ENCODE measurements around the gene EXO1. TPM values are rescaled to one million over a fixed set of nuclear protein-coding genes. Genes with fewer than 3 reads are reported as not detected.
"Not testable (repeated sequence)": the region's sequence is repeated elsewhere in the genome, so short reads cannot be mapped to it uniquely, and the experiment has no call there.

Gene EXO1
- total RNA-seq = 10 to 100 TPM; 44.3 to 50.0 TPM

DNA sequence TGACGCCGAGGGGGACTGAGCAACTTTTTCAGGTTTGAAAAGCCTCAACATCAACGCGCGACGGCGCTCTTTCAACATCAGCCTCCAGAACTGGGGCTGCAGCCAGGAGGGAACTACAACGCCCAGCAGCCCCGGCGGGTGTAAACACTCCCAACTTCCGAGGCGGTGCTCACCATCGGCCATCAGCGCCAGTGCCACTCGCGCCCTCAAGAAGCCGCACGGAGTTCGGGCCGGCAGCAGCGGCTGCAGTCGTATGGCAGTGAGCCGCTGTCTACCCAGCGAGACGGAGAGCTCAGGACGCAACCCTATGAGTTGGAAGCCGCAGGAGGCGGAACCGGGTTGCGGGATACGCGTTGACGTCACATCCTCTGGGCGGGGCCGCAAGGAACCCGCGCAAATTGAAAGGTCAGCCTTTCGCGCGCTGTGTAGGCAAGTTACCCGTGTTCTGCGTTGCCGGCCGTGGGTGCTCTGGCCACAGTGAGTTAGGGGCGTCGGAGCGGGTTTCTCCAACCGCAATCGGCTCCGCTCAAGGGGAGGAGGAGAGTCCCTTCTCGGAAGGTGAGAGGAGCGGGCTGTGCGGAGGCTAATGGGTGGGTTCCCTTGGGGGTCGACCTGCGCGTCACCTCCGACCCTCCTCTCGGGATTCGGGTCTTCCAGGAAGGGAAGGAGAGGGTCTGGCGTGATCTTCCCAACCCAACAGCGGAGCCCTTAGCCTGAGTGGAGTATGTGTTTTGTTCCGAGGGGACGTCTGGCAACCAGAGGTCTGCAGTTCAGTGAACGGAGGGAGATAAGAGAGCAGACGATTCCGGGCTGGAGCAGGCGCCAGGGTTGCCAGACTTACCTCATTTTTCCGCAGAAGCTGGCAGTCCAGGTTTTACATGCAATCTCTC, at the start of gene EXO1:
Gene EXO1 (plus strand): TSS at position 409 of the 890 bp plus-strand sequence. CDS start 2,222 bp downstream, outside the sequence.
- H3K36me3 Mint-ChIP-seq = peaks cover 23% of the 10 kb centered on the region
- H3K27me3 Mint-ChIP-seq = no peaks in the 10 kb centered on the region
- POLR2A ChIA-PET = interaction anchor here (1.0 kb wide), 2 partner anchors 9 to 328 kb away, joined by 3 to 4 read pairs; partner anchors contain the start of gene FH
- peak; percentile 93 for DNase-seq
- peak within 1 kb of the TSS; percentile 91 for H3K4me3 Mint-ChIP-seq
- H3K9me3 Mint-ChIP-seq = no peaks in the 10 kb centered on the region
- CTCF ChIA-PET = interaction anchor here (0.8 to 2.1 kb wide), 6 partner anchors 8 to 316 kb away, joined by 3 to 11 read pairs (median 4); partner anchors contain the start of genes KMO and MAP1LC3C
- intact Hi-C loops (cut with micrococcal nuclease) = loop anchor here (1.0 to 5.0 kb wide), 9 partner anchors 149 to 1407 kb away; partner anchors contain the start of genes CEP170, CHML, FH and MAP1LC3C
- peak within 1 kb of the TSS; percentile 99 for H3K27ac Mint-ChIP-seq
- peaks cover 22% of the 10 kb centered on the region for H3K4me1 Mint-ChIP-seq (ENCODE audit: low read depth)

DNA sequence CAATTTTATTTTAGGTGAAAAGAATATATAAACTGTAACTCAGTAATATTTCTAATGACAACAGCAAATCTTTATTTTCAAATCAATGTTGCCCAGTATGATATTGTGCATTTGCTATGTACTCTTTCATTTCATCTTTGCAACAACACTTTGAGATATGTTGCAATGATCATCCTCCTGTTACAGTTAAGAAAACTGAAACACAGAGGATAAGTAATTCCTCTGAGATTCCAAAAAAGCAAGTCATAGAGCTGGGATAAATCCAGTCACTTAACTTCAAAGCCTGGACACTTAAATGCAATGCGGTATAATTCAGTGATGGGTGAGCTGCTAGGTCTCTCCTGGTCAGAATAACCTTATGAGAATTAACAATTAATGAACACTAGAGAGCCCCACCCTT, 48.6 kb upstream of the EXO1 start:
- no peaks in the 10 kb centered on the region for H3K9me3 Mint-ChIP-seq
- CTCF ChIA-PET = interaction anchor here (0.7 kb wide), 1 partner anchor 47 kb away, joined by 3 read pairs; no protein-coding TSS in a partner anchor
- POLR2A ChIA-PET = no interaction called here
- H3K27ac Mint-ChIP-seq = no peak overlapping the region
- no peak for DNase-seq
- H3K4me3 Mint-ChIP-seq = no peak overlapping the region
- H3K36me3 Mint-ChIP-seq = no peaks in the 10 kb centered on the region
- peaks cover 2% of the 10 kb centered on the region for H3K27me3 Mint-ChIP-seq
- H3K4me1 Mint-ChIP-seq (ENCODE audit: low read depth) = no peaks in the 10 kb centered on the region
- intact Hi-C loops (cut with micrococcal nuclease) = no loop called here

DNA sequence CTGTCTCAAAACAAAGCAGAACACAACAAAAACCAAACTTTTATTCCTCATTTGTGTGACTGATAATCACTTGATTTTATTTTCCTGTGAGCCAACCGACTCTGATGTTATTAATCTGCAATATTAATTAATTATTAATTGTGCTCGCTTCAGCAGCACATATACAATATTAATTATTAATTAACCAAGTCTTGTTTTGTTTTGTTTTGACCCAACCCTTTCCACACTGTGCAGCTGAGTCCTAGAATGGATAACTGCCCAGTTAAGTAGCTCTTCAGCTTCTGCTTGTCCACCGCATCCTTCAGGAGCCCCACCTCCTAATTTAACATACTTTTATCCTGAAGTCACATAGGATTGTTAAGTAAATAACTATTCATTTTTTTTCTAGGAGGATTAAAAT, 47.4 kb upstream of the EXO1 start:
- H3K36me3 Mint-ChIP-seq = no peaks in the 10 kb centered on the region
- no peak overlapping the region for H3K27ac Mint-ChIP-seq
- ChIA-PET CTCF (interaction anchor here (1.4 kb wide), 1 partner anchor 190 kb away, joined by 4 read pairs; no protein-coding TSS in a partner anchor), POLR2A (no interaction called here)
- intact Hi-C loops (cut with micrococcal nuclease) = no loop called here
- no peak overlapping the region for H3K4me3 Mint-ChIP-seq
- no peaks in the 10 kb centered on the region for H3K9me3 Mint-ChIP-seq
- no peaks in the 10 kb centered on the region for H3K4me1 Mint-ChIP-seq (ENCODE audit: low read depth)
- no peak for DNase-seq
- no peaks in the 10 kb centered on the region for H3K27me3 Mint-ChIP-seq

DNA sequence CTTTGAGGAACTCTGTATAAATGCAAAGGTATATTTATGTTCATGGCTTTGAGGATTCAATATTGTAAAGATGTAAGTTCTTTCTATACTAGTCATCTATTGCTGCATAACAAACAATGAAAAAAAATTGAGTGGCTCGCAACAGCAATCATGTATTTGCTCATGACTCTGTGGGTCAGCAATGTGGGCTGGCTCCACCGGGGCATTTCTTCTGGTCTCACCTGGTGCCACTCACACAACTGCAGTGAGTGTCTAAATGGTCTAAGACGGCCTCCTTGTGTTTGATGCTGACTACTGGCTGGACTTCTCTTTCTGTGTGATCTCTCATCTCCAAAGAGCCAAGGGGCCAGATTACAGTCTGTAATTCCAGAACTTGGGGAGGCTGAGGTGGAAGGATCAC, 45.1 kb upstream of the EXO1 start:
- no peak for DNase-seq
- intact Hi-C loops (cut with micrococcal nuclease) = no loop called here
- Mint-ChIP-seq H3K4me3 (no peak overlapping the region), H3K27me3 (no peaks in the 10 kb centered on the region), H3K27ac (no peak overlapping the region), H3K4me1 (ENCODE audit: low read depth) (no peaks in the 10 kb centered on the region), H3K9me3 (no peaks in the 10 kb centered on the region), H3K36me3 (no peaks in the 10 kb centered on the region)
- POLR2A ChIA-PET = no interaction called here
- CTCF ChIA-PET = no interaction called here

DNA sequence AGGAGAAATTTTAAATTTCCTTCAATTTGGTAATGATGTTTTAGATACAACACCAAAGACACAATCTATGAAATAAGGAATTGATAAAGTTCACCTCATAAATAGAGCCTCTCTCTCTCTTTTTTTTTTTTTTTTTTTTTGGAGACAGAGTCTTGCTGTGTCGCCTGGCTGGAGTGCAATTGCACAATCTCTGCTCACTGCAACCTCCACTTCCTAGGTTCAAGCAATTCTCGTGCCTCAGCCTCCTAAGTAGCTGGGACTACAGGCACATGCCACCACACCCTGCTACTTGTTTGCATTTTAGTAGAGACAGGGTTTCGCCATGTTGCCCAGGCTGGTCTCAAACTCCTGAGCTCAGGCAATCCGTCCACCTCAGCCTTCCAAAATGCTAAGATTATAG, 43.3 kb upstream of the EXO1 start:
- intact Hi-C loops (cut with micrococcal nuclease); H3K36me3 Mint-ChIP-seq; POLR2A ChIA-PET; H3K4me1 Mint-ChIP-seq (ENCODE audit: low read depth); H3K27me3 Mint-ChIP-seq; H3K4me3 Mint-ChIP-seq; CTCF ChIA-PET; H3K27ac Mint-ChIP-seq; H3K9me3 Mint-ChIP-seq; DNase-seq: not testable (repeated sequence)

DNA sequence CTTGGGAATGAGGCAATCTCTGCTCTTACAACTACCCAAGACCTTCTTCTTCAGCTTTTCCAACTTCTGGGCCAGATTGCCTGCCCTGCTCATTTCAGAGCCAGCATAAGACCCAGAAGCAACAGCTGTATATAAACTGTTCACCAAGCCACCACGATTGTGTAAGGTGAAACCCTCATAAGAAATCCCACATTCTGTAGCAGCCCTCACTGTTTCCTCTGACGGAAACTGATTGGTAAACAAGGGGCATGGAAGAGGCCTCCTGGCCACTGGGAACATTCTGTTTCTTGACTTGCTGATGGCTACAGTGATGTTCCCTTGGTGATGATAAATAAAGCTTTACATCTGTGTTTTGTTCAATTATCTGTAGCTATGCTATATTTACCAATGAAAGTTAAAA, 39.7 kb upstream of the EXO1 start:
- peaks cover 1% of the 10 kb centered on the region for H3K27me3 Mint-ChIP-seq
- no peak overlapping the region for H3K4me3 Mint-ChIP-seq
- no peaks in the 10 kb centered on the region for H3K9me3 Mint-ChIP-seq
- no peaks in the 10 kb centered on the region for H3K4me1 Mint-ChIP-seq (ENCODE audit: low read depth)
- ChIA-PET CTCF (no interaction called here), POLR2A (no interaction called here)
- no peak for DNase-seq
- no peaks in the 10 kb centered on the region for H3K36me3 Mint-ChIP-seq
- no peak overlapping the region for H3K27ac Mint-ChIP-seq
- intact Hi-C loops (cut with micrococcal nuclease) = no loop called here

DNA sequence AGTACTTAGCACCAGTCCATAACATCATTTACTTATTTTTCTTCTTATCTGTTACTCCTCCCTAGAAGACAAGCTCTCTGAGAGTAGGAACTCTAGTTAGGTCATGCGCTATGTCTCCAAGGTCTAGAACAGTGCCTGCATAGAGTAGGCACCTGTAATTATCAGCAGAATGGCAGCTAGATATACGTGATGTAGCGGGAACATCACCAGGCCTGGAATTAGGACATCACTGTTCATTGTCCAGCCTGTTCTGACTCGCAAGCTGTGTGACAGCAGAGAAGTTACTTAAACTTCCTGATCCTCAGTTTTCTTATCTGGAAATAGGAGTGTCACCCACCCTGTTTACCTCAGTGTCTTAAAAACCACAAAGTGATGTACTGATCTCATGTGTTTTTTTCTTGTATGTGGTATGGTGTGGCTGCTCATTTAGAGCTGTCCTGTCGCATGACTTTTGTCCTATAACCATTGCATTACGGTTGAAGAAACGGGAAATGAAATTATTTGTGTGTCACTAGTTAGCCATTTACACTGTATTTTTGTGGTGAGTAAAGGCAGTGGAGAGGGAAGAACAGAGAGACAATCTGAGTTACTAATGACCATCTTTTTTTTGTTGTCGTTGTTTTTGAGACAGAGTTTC, 37.1 kb upstream of the EXO1 start:
- intact Hi-C loops (cut with micrococcal nuclease) = no loop called here

DNA sequence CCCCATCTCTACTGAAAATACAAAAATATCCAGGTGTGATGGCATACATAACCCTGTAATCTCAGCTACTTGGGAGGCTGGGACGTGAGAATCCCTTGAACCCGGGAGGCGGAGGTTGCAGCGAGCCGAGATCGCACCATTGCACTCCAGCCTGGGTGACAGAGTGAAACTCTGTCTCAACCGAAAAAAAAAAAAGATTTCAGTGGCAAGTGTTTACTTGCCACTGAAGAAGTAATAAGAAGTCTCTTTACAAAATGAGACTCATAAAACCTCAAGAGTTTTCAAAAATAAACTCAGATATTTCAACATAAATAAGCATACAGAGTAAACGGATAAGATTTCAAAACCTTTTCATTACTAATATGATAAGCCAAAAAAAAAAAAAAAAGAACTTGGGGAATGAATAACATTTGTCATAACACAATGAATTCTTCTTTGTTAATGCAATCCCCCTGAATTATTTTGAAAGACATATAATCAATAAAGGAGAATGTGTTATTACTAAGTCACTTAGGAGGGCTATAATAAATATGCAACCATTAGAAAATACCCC, 34.2 kb upstream of the EXO1 start:
- CTCF ChIA-PET = interaction anchor here (0.7 to 1.3 kb wide), 2 partner anchors 185 to 203 kb away, joined by 4 to 5 read pairs; partner anchors contain the start of gene MAP1LC3C
- no peak overlapping the region for H3K27ac Mint-ChIP-seq

More for the DNA sequence above, 37.1 kb upstream of the EXO1 start:
- H3K4me3 Mint-ChIP-seq = no peak overlapping the region
- H3K4me1 Mint-ChIP-seq (ENCODE audit: low read depth) = no peaks in the 10 kb centered on the region
- ChIA-PET POLR2A (no interaction called here), CTCF (no interaction called here)
- DNase-seq = no peak
- H3K27ac Mint-ChIP-seq = no peak overlapping the region
- H3K27me3 Mint-ChIP-seq = peaks cover 1% of the 10 kb centered on the region
- no peaks in the 10 kb centered on the region for H3K36me3 Mint-ChIP-seq
- no peaks in the 10 kb centered on the region for H3K9me3 Mint-ChIP-seq

DNA sequence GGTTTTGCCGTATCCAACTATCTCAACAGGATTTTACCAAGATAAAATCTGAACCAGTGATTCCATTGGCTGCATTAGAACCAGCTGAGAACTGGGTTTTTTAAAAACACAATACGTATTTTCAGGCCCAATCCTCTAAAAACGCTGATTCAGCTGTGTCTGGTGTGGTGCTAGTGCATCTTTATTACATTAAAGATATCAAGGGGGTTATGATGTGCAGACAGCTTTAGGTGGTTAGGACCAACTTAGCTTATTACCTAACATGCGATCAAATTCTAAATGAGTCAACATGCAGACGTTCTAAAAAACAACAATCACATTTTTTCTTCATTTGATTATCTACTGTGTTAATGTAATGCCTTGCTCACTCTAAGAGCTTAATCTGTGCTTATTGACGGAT, 32.0 kb upstream of the EXO1 start:
- CTCF ChIA-PET = no interaction called here
- POLR2A ChIA-PET = no interaction called here
- peaks cover 1% of the 10 kb centered on the region for H3K27me3 Mint-ChIP-seq

More for the DNA sequence above, 34.2 kb upstream of the EXO1 start:
- intact Hi-C loops (cut with micrococcal nuclease) = no loop called here
- Mint-ChIP-seq H3K4me3 (no peak overlapping the region), H3K27me3 (peaks cover 1% of the 10 kb centered on the region), H3K9me3 (no peaks in the 10 kb centered on the region), H3K4me1 (ENCODE audit: low read depth) (no peaks in the 10 kb centered on the region), H3K36me3 (no peaks in the 10 kb centered on the region)
- POLR2A ChIA-PET = no interaction called here
- DNase-seq = no peak

DNA sequence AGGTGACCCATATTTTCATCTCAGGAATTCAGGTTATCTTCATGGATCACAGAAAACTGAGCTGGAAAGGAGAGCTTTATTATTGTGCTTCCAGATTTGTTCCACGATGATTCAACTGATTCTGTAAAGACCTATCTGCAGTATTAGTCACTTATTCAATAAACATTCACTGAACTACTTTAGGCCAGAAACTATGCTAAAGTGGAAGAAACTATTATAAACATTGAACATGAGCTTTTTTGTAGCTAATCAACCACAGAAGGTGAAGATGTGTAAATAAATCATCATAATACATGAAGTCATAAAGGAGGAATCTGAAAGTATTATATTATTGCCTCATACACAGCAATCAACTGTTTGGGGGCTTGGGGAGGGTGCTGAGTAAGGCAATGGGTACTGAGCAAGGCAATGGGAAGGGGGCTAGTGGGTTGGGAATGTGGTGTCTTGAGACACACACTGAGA, 30.6 kb upstream of the EXO1 start:
- Mint-ChIP-seq H3K9me3 (no peaks in the 10 kb centered on the region), H3K27ac (no peak overlapping the region), H3K36me3 (no peaks in the 10 kb centered on the region), H3K4me3 (no peak overlapping the region), H3K27me3 (no peaks in the 10 kb centered on the region), H3K4me1 (ENCODE audit: low read depth) (no peaks in the 10 kb centered on the region)
- intact Hi-C loops (cut with micrococcal nuclease) = no loop called here
- ChIA-PET POLR2A (no interaction called here), CTCF (no interaction called here)
- no peak for DNase-seq

More for the DNA sequence above, 32.0 kb upstream of the EXO1 start:
- Mint-ChIP-seq H3K4me1 (ENCODE audit: low read depth) (no peaks in the 10 kb centered on the region), H3K9me3 (no peaks in the 10 kb centered on the region), H3K27ac (no peak overlapping the region), H3K4me3 (no peak overlapping the region), H3K36me3 (no peaks in the 10 kb centered on the region)
- intact Hi-C loops (cut with micrococcal nuclease) = no loop called here
- no peak for DNase-seq

DNA sequence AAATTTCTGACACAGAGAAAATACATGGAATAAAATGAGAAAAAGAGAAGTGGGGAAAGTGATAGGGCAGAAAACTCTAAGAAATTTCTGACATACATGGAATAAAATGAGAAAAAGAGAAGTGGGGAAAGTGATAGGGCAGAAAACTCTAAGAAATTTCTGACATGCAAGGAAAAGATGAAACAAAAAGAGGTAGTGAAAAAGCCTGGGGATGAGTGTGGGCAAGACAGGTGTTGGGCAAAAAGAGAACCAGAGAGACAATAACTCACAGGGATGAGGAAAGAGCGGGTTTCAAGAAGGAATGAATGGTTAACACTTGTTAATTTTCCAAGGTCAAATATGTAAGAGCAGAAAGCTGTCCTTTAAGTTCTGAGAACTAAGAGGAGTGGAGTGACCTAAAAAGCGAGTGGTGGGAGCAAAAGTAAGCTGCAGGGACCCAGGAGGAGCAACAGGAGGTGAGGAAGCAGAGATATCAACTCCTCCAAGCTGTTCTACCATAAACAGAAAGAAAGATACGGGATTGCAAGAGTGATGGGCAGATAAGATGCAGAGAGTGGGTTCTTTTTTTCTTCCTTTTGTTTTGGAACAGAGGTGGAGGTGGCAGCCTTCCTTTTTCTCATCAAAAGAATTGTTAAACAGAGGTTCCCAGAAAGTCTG, 29.9 kb upstream of the EXO1 start:
- CTCF ChIA-PET = no interaction called here
- intact Hi-C loops (cut with micrococcal nuclease) = no loop called here
- no peaks in the 10 kb centered on the region for H3K36me3 Mint-ChIP-seq
- POLR2A ChIA-PET = no interaction called here
- no peaks in the 10 kb centered on the region for H3K9me3 Mint-ChIP-seq
- H3K27me3 Mint-ChIP-seq = no peaks in the 10 kb centered on the region
- DNase-seq = no peak
- H3K4me3 Mint-ChIP-seq = no peak overlapping the region
- no peak overlapping the region for H3K27ac Mint-ChIP-seq
- H3K4me1 Mint-ChIP-seq (ENCODE audit: low read depth) = no peaks in the 10 kb centered on the region

DNA sequence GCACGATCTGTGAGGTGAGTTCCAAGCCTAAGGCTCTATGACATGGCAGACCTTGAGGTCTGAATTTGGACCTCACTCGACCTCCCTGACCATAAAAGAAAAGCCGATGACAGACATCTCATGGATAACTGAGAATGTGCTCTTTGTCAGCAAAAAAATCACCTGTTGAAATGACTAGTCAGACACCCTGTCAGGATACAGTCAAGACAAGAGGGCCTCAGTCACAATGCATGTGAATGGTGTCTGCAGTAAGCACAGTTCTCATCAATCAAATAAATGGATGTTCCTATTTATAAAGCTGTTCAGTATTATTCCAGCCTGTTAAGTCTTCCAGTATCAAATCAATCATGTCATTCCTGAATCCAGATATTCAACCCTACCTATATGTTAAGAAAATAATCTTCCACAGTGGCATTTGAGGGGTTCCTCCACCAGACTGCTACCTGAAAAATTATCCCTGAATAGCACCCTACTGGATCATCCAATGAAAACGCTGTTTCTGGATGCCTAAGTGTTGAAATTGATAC, 28.6 kb upstream of the EXO1 start:
- intact Hi-C loops (cut with micrococcal nuclease) = no loop called here
- Mint-ChIP-seq H3K27me3 (no peaks in the 10 kb centered on the region), H3K4me3 (no peak overlapping the region), H3K9me3 (no peaks in the 10 kb centered on the region), H3K27ac (no peak overlapping the region), H3K36me3 (no peaks in the 10 kb centered on the region), H3K4me1 (ENCODE audit: low read depth) (no peaks in the 10 kb centered on the region)
- DNase-seq = no peak
- ChIA-PET CTCF (no interaction called here), POLR2A (no interaction called here)
